BLaER1 treated with 17β-estradiol and CSF1 and Interleukin-3, amounts not matched to agents 10 nM and 100 nM (cell line): ENCODE results near the gene COL9A3.

Source experiments
- H3K27ac ChIP-seq, 11 experiments: shearing (Covaris generic); formaldehyde crosslinking; 2 replicates each; pipeline ENCODE4 v1.8.1; 2022
- H3K27me3 ChIP-seq, 11 experiments: shearing (Covaris generic); formaldehyde crosslinking; 2 replicates each; pipeline ENCODE4 v1.8.1; 2022
- H3K36me3 ChIP-seq, 11 experiments: shearing (Covaris generic); formaldehyde crosslinking; 2 replicates each; pipeline ENCODE4 v1.8.1; 2022
- H3K4me1 ChIP-seq, 10 experiments: shearing (Covaris generic); formaldehyde crosslinking; 2 replicates each; pipeline ENCODE4 v1.8.1; 2022
- H3K4me2 ChIP-seq, 11 experiments: shearing (Covaris generic); formaldehyde crosslinking; 2 replicates each; pipeline ENCODE4 v1.8.1; 2022
- H3K4me3 ChIP-seq, 10 experiments: shearing (Covaris generic); formaldehyde crosslinking; 2 replicates each; pipeline ENCODE4 v1.8.1; 2022
- H3K9ac ChIP-seq, 11 experiments: shearing (Covaris generic); formaldehyde crosslinking; 2 replicates each; pipeline ENCODE4 v1.8.1; 2022
- H3K9me3 ChIP-seq, 11 experiments: shearing (Covaris generic); formaldehyde crosslinking; replicated peaks in 1 of 11; 2 replicates each; pipeline ENCODE4 v1.8.1; 2022
- H4K20me1 ChIP-seq, 11 experiments: shearing (Covaris generic); formaldehyde crosslinking; 2 replicates each; pipeline ENCODE4 v1.8.1; 2022
- Cebpa-rat ChIP-seq, 11 experiments: shearing (Covaris generic); IDR thresholded peaks; 2 replicates each; pipeline ENCODE4 v1.8.1; 2022

Gene COL9A3

GRCh38 chr20:62823688-62824475 is 7.0 kb downstream of the COL9A3 start:
- Histone ChIP-seq H3K27me3 (peaks cover 16 to 23% (median 19%) of the 10 kb centered on the region in 11 experiments), H3K9ac (peak overlapping the region in 8 of 11 experiments; percentile 5 to 66 (median 49); a peak in 13 of 22 replicates), H3K27ac (peak overlapping the region in 6 of 11 experiments; percentile 4 to 47 (median 19); a peak in 6 of 22 replicates), H3K36me3 (0 out of 22 replicates have a peak, but pooled peaks cover 0 to 5% (median 0%) of the 10 kb centered on the region in 11 experiments), H3K4me2 (peak overlapping the region; percentile 65 to 99 (median 83)), H3K9me3 (no peaks in the 10 kb centered on the region), H3K4me3 (peak overlapping the region in 2 of 10 experiments; percentile 22 to 41; a peak in 1 of 20 replicates), H3K4me1 (peaks cover 42 to 99% (median 91%) of the 10 kb centered on the region in 10 experiments), H4K20me1 (peaks cover 0 to 60% (median 25%) of the 10 kb centered on the region in 11 experiments; a peak in 11 of 22 replicates)
- TF ChIP-seq Cebpa-rat (IDR thresholded peaks at IDR 0.05), result no peak

GRCh38 chr20:62824476-62825332 is 7.9 kb downstream of the COL9A3 start:
- H3K9ac ChIP-seq, result peak overlapping the region in 7 of 11 experiments; percentile 7 to 66 (median 57); a peak in 13 of 22 replicates
- TF ChIP-seq Cebpa-rat (IDR thresholded peaks at IDR 0.05), result no peak
- 0 out of 22 replicates have a peak, but pooled peaks cover 0 to 5% (median 0%) of the 10 kb centered on the region in 11 experiments for H3K36me3 ChIP-seq
- no peaks in the 10 kb centered on the region for H3K9me3 ChIP-seq
- peak overlapping the region in 4 of 10 experiments; percentile 14 to 42 (median 32); a peak in 4 of 20 replicates for H3K4me3 ChIP-seq
- H4K20me1 ChIP-seq, result peaks cover 0 to 55% (median 19%) of the 10 kb centered on the region in 11 experiments; a peak in 10 of 22 replicates
- peak overlapping the region in 6 of 11 experiments; percentile 4 to 49 (median 19); a peak in 6 of 22 replicates for H3K27ac ChIP-seq
- H3K4me2 ChIP-seq, result peak overlapping the region; percentile 70 to 99 (median 83)
- H3K4me1 ChIP-seq, result peaks cover 43 to 99% (median 91%) of the 10 kb centered on the region in 10 experiments
- peaks cover 7 to 15% (median 11%) of the 10 kb centered on the region in 11 experiments; a peak in 17 of 22 replicates for H3K27me3 ChIP-seq

GRCh38 chr20:62825333-62825985 is 8.6 kb downstream of the COL9A3 start:
- peak overlapping the region in 4 of 11 experiments; percentile 51 to 59 (median 54); a peak in 7 of 22 replicates for H3K9ac ChIP-seq
- 0 out of 22 replicates have a peak, but pooled peaks cover 0 to 5% (median 0%) of the 10 kb centered on the region in 11 experiments for H3K36me3 ChIP-seq
- H4K20me1 ChIP-seq, result peaks cover 0 to 47% (median 12%) of the 10 kb centered on the region in 11 experiments; a peak in 10 of 22 replicates
- peak overlapping the region in 2 of 11 experiments; percentile 48 to 49; a peak in 3 of 22 replicates for H3K27ac ChIP-seq
- H3K4me1 ChIP-seq, result peaks cover 45 to 98% (median 91%) of the 10 kb centered on the region in 10 experiments
- peak overlapping the region; percentile 34 to 98 (median 72) for H3K4me2 ChIP-seq
- H3K4me3 ChIP-seq, result no peak overlapping the region
- H3K27me3 ChIP-seq, result peaks cover 0 to 7% (median 3%) of the 10 kb centered on the region in 11 experiments; a peak in 11 of 22 replicates
- TF ChIP-seq Cebpa-rat (IDR thresholded peaks at IDR 0.05), result no peak
- no peaks in the 10 kb centered on the region for H3K9me3 ChIP-seq

- Histone ChIP-seq H3K9ac (peak overlapping the region in 6 of 11 experiments; percentile 15 to 59 (median 52); a peak in 11 of 22 replicates), H4K20me1 (peaks cover 0 to 42% (median 6%) of the 10 kb centered on the region in 11 experiments; a peak in 9 of 22 replicates), H3K27ac (peak overlapping the region in 4 of 11 experiments; percentile 17 to 49 (median 36); a peak in 7 of 22 replicates), H3K27me3 (peaks cover 0 to 4% (median 0%) of the 10 kb centered on the region in 11 experiments; a peak in 4 of 22 replicates), H3K36me3 (0 out of 22 replicates have a peak, but pooled peaks cover 0 to 5% (median 0%) of the 10 kb centered on the region in 11 experiments), H3K4me2 (peak overlapping the region; percentile 34 to 98 (median 72)), H3K4me1 (peaks cover 46 to 96% (median 90%) of the 10 kb centered on the region in 10 experiments), H3K9me3 (no peaks in the 10 kb centered on the region), H3K4me3 (no peak overlapping the region)
- no peak for TF ChIP-seq Cebpa-rat (IDR thresholded peaks at IDR 0.05)
These were observed 9.3 kb downstream of the COL9A3 start for GRCh38 chr20:62825986-62826645.

GRCh38 chr20:62826646-62827310 is 9.9 kb downstream of the COL9A3 start:
- no peak overlapping the region for H3K4me3 ChIP-seq
- peak overlapping the region in 5 of 11 experiments; percentile 15 to 59 (median 52); a peak in 7 of 22 replicates for H3K9ac ChIP-seq
- 0 out of 22 replicates have a peak, but pooled peaks cover 0 to 5% (median 0%) of the 10 kb centered on the region in 11 experiments for H3K36me3 ChIP-seq
- peaks cover 0 to 5% (median 0%) of the 10 kb centered on the region in 11 experiments; a peak in 2 of 22 replicates for H3K27me3 ChIP-seq
- peaks cover 0 to 35% (median 1%) of the 10 kb centered on the region in 11 experiments; a peak in 8 of 22 replicates for H4K20me1 ChIP-seq
- no peak for TF ChIP-seq Cebpa-rat (IDR thresholded peaks at IDR 0.05)
- peaks cover 53 to 96% (median 90%) of the 10 kb centered on the region in 10 experiments for H3K4me1 ChIP-seq
- peak overlapping the region in 1 of 11 experiments; percentile 49; a peak in 2 of 22 replicates for H3K27ac ChIP-seq
- H3K4me2 ChIP-seq, result peak overlapping the region; percentile 34 to 98 (median 72); a peak in 20 of 22 replicates
- H3K9me3 ChIP-seq, result no peaks in the 10 kb centered on the region

- no peak overlapping the region for H3K9ac ChIP-seq
- H3K27ac ChIP-seq, result no peak overlapping the region
- peaks cover 0 to 5% (median 0%) of the 10 kb centered on the region in 11 experiments; a peak in 2 of 22 replicates for H3K27me3 ChIP-seq
These were observed 10.6 kb downstream of the COL9A3 start for GRCh38 chr20:62827311-62828038.

More at GRCh38 chr20:62827311-62828038, 10.6 kb downstream of the COL9A3 start:
- H3K9me3 ChIP-seq, result no peaks in the 10 kb centered on the region
- TF ChIP-seq Cebpa-rat (IDR thresholded peaks at IDR 0.05), result no peak
- peak overlapping the region in 4 of 11 experiments; percentile 61 to 99 (median 92); a peak in 7 of 22 replicates for H3K4me2 ChIP-seq
- H3K4me3 ChIP-seq, result no peak overlapping the region
- peaks cover 0 to 36% (median 0%) of the 10 kb centered on the region in 11 experiments; a peak in 8 of 22 replicates for H4K20me1 ChIP-seq
- 0 out of 22 replicates have a peak, but pooled peaks cover 0 to 5% (median 0%) of the 10 kb centered on the region in 11 experiments for H3K36me3 ChIP-seq
- peaks cover 60 to 96% (median 91%) of the 10 kb centered on the region in 10 experiments for H3K4me1 ChIP-seq
